NT2/D1 (cell line): ENCODE data around the gene LARGE2.

ENCODE experiments used
- YY1 ChIP-seq: IDR thresholded peaks from 2 replicates; pipeline ENCODE4 v1.6.1; 2011; ENCODE audit not compliant: insufficient read length, insufficient read depth
- ZNF274 ChIP-seq: IDR thresholded peaks from 2 replicates; pipeline ENCODE4 v1.6.1; 2011; ENCODE audit warnings: mild to moderate bottlenecking, low read depth, low read length

DNA sequence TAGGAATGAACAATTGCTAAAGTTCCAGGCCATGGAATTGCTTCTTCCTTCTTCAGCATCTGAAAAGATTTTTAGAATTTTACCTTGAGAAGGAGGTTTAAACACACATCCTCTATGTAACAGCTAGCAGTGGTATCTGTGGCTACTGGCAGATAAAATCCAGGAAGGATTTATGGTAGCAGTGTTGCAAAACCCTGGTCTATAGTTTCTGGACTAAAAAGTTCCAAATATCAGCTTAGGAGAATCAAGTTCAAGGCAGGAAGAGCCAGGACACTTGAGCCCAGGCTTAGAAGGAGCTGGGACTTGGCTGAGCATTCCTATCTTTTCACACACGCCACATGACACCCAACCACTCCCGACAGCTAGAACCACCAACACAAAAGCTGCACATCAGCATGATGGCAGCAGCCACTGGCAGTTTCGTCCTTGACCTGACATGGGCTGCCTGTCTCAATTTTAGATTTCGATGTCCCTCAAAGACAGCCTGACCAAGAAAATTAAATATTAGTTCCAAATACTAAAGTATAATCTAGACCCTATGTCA lies 14.1 kb downstream of the LARGE2 start:
- TF ChIP-seq ZNF274, result no peak
- TF ChIP-seq YY1, result no peak
